Mucosa of rectum (tissue), 2 donors: Measurements from ENCODE around the gene LRP2.
A peak's percentile ranks its signal among the peaks of the same experiment; 100 is the strongest.

Source experiments
- H3K27ac ChIP-seq, 2 donors: one replicate each; pipeline ENCODE4 v1.7.0; 2013; ENCODE audit warnings: inconsistent platforms in 2 of 2, low read depth in 2 of 2, low read length in 2 of 2
- H3K27me3 ChIP-seq, 2 donors: one replicate each; pipeline ENCODE4 v1.7.0; 2013; ENCODE audit warnings: low read length in 2 of 2; ENCODE audit not compliant: control insufficient read depth in 2 of 2, insufficient read depth in 2 of 2
- H3K36me3 ChIP-seq, 2 donors: one replicate each; pipeline ENCODE4 v1.7.0; 2013; ENCODE audit warnings: low read length in 2 of 2; ENCODE audit not compliant: control insufficient read depth in 2 of 2, insufficient read depth in 2 of 2
- H3K4me1 ChIP-seq, 2 donors: one replicate each; pipeline ENCODE4 v1.7.0; 2013; ENCODE audit warnings: low read length in 2 of 2, mild to moderate bottlenecking in 1 of 2; ENCODE audit not compliant: control insufficient read depth in 2 of 2, insufficient read depth in 2 of 2
- H3K4me3 ChIP-seq, 2 donors: one replicate each; pipeline ENCODE4 v1.7.0; 2013; ENCODE audit warnings: low read length in 2 of 2
- H3K9ac ChIP-seq, 2 donors: one replicate each; pipeline ENCODE4 v1.7.0; 2013; ENCODE audit warnings: low read length in 2 of 2, low read depth in 1 of 2, mild to moderate bottlenecking in 1 of 2
- H3K9me3 ChIP-seq, 2 donors: one replicate each; pipeline ENCODE4 v1.7.0; 2013; ENCODE audit warnings: low read length in 2 of 2; ENCODE audit not compliant: control insufficient read depth in 2 of 2
- donor health status: healthy.
- donor health status: Normal muscosa, but diverticular disease.

The LRP2 gene

DNA sequence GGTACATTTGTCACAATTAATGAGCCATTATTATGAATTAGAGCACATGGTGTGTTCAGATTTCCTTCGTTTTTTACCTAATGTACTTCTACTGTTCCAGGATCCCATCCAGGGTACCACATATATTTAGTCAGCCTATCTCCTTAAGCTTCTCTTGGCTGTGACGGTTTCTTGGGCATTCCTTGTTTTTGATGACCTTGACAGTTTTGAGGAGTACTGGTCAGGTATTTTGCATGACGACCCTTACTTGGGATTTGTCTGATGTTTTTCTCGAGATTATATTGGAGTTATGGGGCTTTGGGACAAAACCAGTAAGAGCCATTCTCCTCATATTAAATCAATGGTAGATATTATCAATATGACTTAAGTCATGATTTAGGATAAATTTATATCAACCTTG is 10.2 kb upstream of the LRP2 start:
- Histone ChIP-seq H3K4me1 (no peaks in the 10 kb centered on the region), H3K36me3 (no peaks in the 10 kb centered on the region), H3K27me3 (no peaks in the 10 kb centered on the region), H3K4me3 (no peak overlapping the region), H3K9me3 (no peaks in the 10 kb centered on the region), H3K27ac (no peak overlapping the region), H3K9ac (no peak overlapping the region)

DNA sequence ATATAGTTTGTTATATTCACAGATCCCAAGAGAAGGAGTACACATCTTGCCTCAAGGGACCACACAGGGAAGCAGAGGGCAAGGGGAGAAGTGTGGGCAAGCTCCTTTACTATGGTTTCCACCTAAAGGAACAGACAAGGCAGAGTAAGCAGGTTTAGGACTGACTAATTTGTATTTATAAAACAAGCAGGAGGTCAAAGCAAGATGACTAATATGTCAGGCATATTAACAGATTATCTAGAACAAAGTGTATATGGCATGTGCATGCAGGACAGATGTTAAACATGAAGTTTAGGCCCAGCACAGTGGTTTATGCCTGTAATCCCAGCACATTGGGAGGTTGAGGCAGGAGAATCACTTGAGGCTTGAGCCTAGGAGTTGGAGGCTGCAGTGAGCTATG is 3.7 kb upstream of the LRP2 start:
- H3K4me3 ChIP-seq, result no peak overlapping the region

DNA sequence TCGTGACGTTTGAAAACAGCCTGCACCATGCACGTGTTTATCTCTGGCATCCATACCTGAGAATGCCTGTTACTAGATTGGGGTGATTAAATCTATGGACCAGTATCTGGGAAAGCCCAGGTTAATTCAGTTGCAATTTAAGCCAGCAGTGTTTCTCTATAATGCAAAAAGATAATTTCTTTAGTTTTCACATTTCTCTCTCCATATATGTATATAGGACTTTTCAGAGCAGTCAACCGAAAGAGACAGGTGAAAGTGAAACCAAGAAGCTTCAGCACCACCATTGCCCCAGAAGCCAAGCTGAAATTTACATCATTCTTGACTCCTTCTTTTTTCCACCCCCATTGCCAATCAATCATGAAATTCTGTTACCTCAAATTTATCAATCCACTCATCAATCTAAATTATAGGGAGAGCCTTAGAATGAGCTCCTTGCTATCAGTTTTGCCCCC is 2.7 kb upstream of the LRP2 start:
- Histone ChIP-seq H3K27ac (no peak overlapping the region), H3K9ac (no peak overlapping the region), H3K27me3 (peaks cover 24 to 34% of the 10 kb centered on the region in 2 donors), H3K4me1 (peaks cover 24 to 25% of the 10 kb centered on the region in 2 donors), H3K4me3 (peak overlapping the region; percentile 49 to 70), H3K36me3 (no peaks in the 10 kb centered on the region), H3K9me3 (no peaks in the 10 kb centered on the region)

More for the DNA sequence above, 3.7 kb upstream of the LRP2 start:
- Histone ChIP-seq H3K4me1 (peaks cover 24 to 25% of the 10 kb centered on the region in 2 donors), H3K27ac (no peak overlapping the region), H3K9me3 (no peaks in the 10 kb centered on the region), H3K9ac (no peak overlapping the region), H3K27me3 (peaks cover 17 to 27% of the 10 kb centered on the region in 2 donors), H3K36me3 (no peaks in the 10 kb centered on the region)

DNA sequence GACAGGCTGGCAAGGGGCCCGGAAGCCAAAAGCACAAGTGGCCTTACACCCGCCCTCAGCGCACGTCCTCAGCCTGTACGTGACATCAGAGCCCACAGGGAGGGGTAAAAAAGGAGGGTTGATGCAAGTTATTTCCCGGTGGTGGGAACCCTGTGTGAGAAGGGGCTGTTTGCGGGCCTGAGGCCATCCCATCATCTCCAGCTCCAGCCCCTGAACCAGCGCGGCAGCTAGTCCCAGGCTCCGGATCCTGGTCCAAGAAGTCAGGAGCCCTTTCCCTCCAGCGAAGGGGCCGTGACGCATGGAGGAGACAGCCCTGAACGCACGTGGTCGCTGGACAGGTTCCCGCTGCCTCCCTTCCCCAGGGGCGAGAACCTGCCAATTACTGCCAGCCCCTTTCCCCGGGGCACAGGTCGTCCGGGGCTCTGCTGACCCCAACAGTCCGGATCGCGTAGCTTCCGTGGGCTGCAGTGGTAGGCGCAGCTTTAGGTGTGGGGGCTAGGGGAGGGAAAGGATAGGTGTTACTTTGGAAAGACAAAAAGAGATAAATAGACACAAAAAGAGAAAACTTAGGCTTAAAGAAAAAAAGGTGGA is 1.3 kb upstream of the LRP2 start:
- peak overlapping the region; percentile 49 to 70 for H3K4me3 ChIP-seq
- H3K27me3 ChIP-seq, result peaks cover 25 to 34% of the 10 kb centered on the region in 2 donors
- no peaks in the 10 kb centered on the region for H3K36me3 ChIP-seq
- H3K9me3 ChIP-seq, result no peaks in the 10 kb centered on the region
- peaks cover 24 to 25% of the 10 kb centered on the region in 2 donors for H3K4me1 ChIP-seq
- no peak overlapping the region for H3K27ac ChIP-seq
- H3K9ac ChIP-seq, result no peak overlapping the region

DNA sequence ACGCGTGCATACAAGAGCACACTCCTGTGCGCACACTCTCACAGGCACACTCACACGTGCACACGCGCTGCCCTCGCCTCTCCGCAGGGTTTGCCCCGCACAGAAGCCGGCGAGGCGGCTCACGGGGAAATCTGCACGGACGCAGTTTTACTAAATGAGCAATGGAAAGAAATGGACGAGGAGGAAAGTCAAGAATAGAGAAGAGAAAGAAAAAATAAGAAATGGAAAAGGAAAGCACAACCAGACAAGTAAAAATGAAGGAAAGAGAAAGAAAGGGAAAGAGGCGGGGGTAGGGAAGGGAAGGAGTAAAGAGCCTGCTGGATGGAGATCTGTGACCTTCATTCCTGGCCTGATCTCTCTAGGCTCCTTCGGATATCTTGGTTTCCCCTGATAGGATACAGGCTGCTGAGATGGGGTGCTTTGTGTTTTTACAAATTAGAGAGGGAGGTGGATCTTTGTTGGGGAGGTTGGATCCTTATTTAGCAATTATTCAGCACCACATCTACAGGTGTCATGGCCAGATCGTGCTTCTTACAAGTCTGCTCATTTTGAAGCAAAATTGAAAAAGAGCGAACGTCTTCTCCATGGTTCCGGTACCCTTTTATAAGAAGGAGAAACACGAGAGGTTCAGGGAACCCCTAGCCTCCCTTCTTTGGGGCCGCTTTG is 693 bp upstream of the LRP2 start:
- Histone ChIP-seq H3K36me3 (no peaks in the 10 kb centered on the region), H3K9ac (no peak overlapping the region), H3K9me3 (no peaks in the 10 kb centered on the region), H3K4me3 (peak overlapping the region; percentile 49 to 70), H3K4me1 (peaks cover 24 to 25% of the 10 kb centered on the region in 2 donors), H3K27me3 (peaks cover 25 to 34% of the 10 kb centered on the region in 2 donors), H3K27ac (no peak overlapping the region)

DNA sequence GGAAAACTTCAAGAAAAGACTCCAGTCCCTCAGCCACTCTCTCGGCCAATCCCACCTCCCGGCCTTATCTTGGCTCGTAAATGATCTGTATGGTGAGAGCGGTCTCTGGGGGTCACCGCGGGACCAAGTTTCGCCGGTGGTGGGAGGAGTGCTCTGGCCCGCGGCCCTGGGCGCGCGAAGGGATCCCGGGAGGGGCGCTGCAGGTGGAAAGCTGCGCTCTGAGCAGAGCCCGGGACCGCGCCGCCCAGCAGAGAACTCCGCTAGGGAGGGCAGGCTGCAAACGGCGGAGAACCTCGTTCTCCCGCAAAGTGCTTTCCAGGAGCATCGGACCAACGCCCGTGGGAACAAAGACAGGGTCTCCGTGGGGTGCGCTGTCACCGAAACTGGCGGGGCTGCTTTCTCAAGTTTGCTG is 622 bp downstream of the LRP2 start:
- no peak overlapping the region for H3K27ac ChIP-seq
- H3K4me3 ChIP-seq, result peak overlapping the region; percentile 44 to 70
- peaks cover 27 to 34% of the 10 kb centered on the region in 2 donors for H3K27me3 ChIP-seq
- no peaks in the 10 kb centered on the region for H3K9me3 ChIP-seq
- no peaks in the 10 kb centered on the region for H3K36me3 ChIP-seq
- H3K4me1 ChIP-seq, result peaks cover 24 to 25% of the 10 kb centered on the region in 2 donors
- H3K9ac ChIP-seq, result no peak overlapping the region

DNA sequence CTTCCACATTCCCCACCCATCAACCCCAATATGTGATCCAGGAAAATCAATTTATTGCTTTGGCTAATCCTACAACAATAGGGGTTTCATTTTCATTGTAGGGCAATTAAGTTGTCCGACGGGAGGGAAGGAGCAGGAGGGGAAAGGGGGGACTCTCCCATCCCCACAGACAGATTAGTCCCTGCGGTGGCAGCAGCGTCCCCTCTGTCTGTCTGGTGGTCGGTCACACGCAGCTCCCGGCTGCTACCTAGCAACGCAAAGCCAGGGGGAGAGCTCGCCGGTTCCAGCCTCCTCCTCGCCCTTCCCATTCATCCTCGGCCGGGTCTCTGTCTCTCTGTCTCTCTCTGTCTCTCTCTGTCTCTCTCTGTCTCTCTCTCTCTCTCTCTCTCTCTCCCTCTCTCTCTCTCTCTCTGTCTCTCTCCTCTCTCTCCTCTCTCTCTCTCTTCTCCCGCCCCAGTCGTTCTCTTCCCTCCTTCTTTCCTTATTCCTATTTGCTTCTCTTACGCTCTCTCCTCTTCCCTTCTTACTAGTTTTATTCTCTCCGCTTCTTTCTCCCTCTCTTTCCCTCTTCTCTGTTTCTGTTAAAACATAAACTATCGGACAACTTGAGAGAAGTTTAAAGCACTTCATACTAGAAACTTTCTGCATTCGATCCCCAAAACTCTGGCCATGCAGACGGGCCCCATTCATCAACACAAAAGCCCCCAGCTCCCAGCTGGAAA is 1.2 kb downstream of the LRP2 start:
- Histone ChIP-seq H3K4me3 (peak overlapping the region; percentile 44 to 70), H3K36me3 (no peaks in the 10 kb centered on the region), H3K9ac (no peak overlapping the region), H3K27me3 (peaks cover 27 to 34% of the 10 kb centered on the region in 2 donors), H3K9me3 (no peaks in the 10 kb centered on the region), H3K27ac (no peak overlapping the region), H3K4me1 (peaks cover 24 to 25% of the 10 kb centered on the region in 2 donors)

DNA sequence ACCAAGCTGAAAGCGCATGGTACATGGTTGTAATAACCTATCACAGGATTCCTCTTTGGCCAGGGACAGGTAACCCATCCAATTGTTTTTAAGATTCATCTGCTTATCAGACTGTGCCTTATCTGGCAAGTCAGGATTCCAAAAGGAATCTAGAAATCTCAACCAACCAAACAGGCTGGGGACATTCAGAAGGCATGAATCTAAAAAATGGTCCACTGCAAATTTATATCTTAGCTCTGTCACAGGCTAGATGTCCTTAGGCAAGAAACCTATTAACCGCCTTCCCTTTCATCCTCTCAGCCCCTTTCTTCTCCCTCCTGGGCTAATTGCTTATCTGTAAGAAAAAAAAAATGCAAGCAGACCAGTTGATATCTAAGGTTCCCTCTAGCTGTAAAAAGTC is 4.3 kb downstream of the LRP2 start:
- no peaks in the 10 kb centered on the region for H3K9me3 ChIP-seq
- no peak overlapping the region for H3K4me3 ChIP-seq
- no peak overlapping the region for H3K9ac ChIP-seq
- H3K27me3 ChIP-seq, result peaks cover 24 to 26% of the 10 kb centered on the region in 2 donors
- no peak overlapping the region for H3K27ac ChIP-seq
- H3K36me3 ChIP-seq, result no peaks in the 10 kb centered on the region
- peaks cover 12 to 15% of the 10 kb centered on the region in 2 donors for H3K4me1 ChIP-seq

DNA sequence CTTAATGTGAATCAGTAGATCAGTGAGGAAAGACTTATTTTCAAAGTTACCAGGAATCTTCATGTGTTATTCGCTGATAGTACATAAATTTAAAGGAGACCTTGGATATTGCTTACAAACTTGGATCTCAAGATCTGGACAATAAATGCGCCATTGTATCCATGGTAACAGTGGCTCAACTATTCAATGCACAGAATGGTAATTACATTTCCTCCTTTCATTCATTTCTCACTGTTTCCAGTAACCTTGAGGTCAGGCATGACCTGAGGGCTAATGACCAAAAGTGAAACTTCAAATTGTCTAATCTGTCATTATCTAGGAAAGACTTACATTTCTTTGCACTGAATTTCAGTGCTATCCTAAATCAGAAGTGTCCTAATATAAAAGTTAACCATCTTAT is 8.1 kb downstream of the LRP2 start:
- no peaks in the 10 kb centered on the region for H3K9me3 ChIP-seq
- no peak overlapping the region for H3K9ac ChIP-seq
- no peak overlapping the region for H3K4me3 ChIP-seq
- no peak overlapping the region for H3K27ac ChIP-seq
- H3K36me3 ChIP-seq, result no peaks in the 10 kb centered on the region
- H3K27me3 ChIP-seq, result peaks cover 0 to 3% of the 10 kb centered on the region in 2 donors
- H3K4me1 ChIP-seq, result no peaks in the 10 kb centered on the region

DNA sequence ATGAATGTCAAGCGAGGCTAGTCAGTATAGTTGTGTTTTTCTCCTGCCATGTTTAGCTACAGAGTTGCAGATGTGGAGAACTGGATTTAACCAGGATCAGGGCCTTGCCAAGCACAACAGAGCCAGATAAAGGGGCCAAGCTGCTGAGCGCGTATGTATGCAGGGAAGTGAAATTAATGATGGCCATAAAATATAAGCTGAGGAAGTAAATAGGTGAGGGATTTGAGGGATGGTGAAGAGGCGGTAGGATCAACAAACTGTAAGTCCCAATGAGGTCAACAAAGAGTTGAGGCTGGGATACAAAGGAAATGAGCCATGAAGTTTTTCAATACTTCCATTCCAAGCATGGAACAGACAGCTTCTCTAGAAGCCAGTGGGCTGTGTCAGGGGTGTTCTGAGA is 10.6 kb downstream of the LRP2 start:
- Histone ChIP-seq H3K36me3 (no peaks in the 10 kb centered on the region), H3K9ac (no peak overlapping the region), H3K4me1 (no peaks in the 10 kb centered on the region), H3K27me3 (no peaks in the 10 kb centered on the region), H3K9me3 (no peaks in the 10 kb centered on the region), H3K4me3 (no peak overlapping the region), H3K27ac (no peak overlapping the region)
